ENCODE data around the gene ANKRD12.

ANKRD12 gene

GRCh38 chr18:9181275-9181674 is 44.7 kb downstream of the ANKRD12 start:
- DNase-seq (ENCODE audit: low read depth in 1 of 2, low spot score in 1 of 2): no peak

- DNase-seq (ENCODE audit: low read depth in 1 of 2, low spot score in 1 of 2): no peak
These were observed 46.3 kb downstream of the ANKRD12 start for GRCh38 chr18:9182852-9183399.

- DNase-seq (ENCODE audit: low read depth in 1 of 2, low spot score in 1 of 2): no peak
These were observed 48.5 kb downstream of the ANKRD12 start for GRCh38 chr18:9184998-9185613.

- no peak for DNase-seq (ENCODE audit: low read depth in 1 of 2, low spot score in 1 of 2)
These were observed 52.0 kb downstream of the ANKRD12 start for GRCh38 chr18:9188359-9189231.

- no peak for DNase-seq (ENCODE audit: low read depth in 1 of 2, low spot score in 1 of 2)
These were observed 52.9 kb downstream of the ANKRD12 start for GRCh38 chr18:9189491-9189890.

- DNase-seq (ENCODE audit: low read depth in 1 of 2, low spot score in 1 of 2): no peak
These were observed 55.2 kb downstream of the ANKRD12 start for GRCh38 chr18:9191658-9192256.

- DNase-seq (ENCODE audit: low read depth in 1 of 2, low spot score in 1 of 2): no peak
These were observed 56.5 kb downstream of the ANKRD12 start for GRCh38 chr18:9193031-9193430.

- DNase-seq (ENCODE audit: low read depth in 1 of 2, low spot score in 1 of 2): no peak
These were observed 60.0 kb downstream of the ANKRD12 start for GRCh38 chr18:9196568-9196967.

GRCh38 chr18:9199681-9200080 is 63.1 kb downstream of the ANKRD12 start:
- DNase-seq (ENCODE audit: low read depth in 1 of 2, low spot score in 1 of 2): no peak

GRCh38 chr18:9201224-9201623 is 64.6 kb downstream of the ANKRD12 start:
- DNase-seq (ENCODE audit: low read depth in 1 of 2, low spot score in 1 of 2): no peak

GRCh38 chr18:9204659-9205058 is 68.1 kb downstream of the ANKRD12 start:
- no peak for DNase-seq (ENCODE audit: low read depth in 1 of 2, low spot score in 1 of 2)

- no peak for DNase-seq (ENCODE audit: low read depth in 1 of 2, low spot score in 1 of 2)
These were observed 69.8 kb downstream of the ANKRD12 start for GRCh38 chr18:9206421-9206820.

GRCh38 chr18:9209279-9209678 is 72.7 kb downstream of the ANKRD12 start:
- no peak for DNase-seq (ENCODE audit: low read depth in 1 of 2, low spot score in 1 of 2)

GRCh38 chr18:9210966-9211365 is 74.4 kb downstream of the ANKRD12 start:
- no peak for DNase-seq (ENCODE audit: low read depth in 1 of 2, low spot score in 1 of 2)

GRCh38 chr18:9211955-9212354 is 75.4 kb downstream of the ANKRD12 start:
- DNase-seq (ENCODE audit: low read depth in 1 of 2, low spot score in 1 of 2): no peak

GRCh38 chr18:9215221-9215933 is 78.8 kb downstream of the ANKRD12 start:
- no peak for DNase-seq (ENCODE audit: low read depth in 1 of 2, low spot score in 1 of 2)

- no peak for DNase-seq (ENCODE audit: low read depth in 1 of 2, low spot score in 1 of 2)
These were observed 79.9 kb downstream of the ANKRD12 start for GRCh38 chr18:9216459-9216858.

- DNase-seq (ENCODE audit: low read depth in 1 of 2, low spot score in 1 of 2): no peak
These were observed 81.3 kb downstream of the ANKRD12 start for GRCh38 chr18:9217743-9218451.

GRCh38 chr18:9221040-9221439 is 84.5 kb downstream of the ANKRD12 start:
- DNase-seq (ENCODE audit: low read depth in 1 of 2, low spot score in 1 of 2): no peak

- DNase-seq (ENCODE audit: low read depth in 1 of 2, low spot score in 1 of 2): no peak
These were observed 85.1 kb downstream of the ANKRD12 start for GRCh38 chr18:9221661-9222060.

- DNase-seq (ENCODE audit: low read depth in 1 of 2, low spot score in 1 of 2): no peak
These were observed 86.8 kb downstream of the ANKRD12 start for GRCh38 chr18:9223356-9223755.

Data from stimulated activated CD4-positive, alpha-beta T cell treated with anti-CD3 and anti-CD28 coated beads, Interleukin-15, amount 100 ng/mL, for 1 hour (primary cell).